H9 (cell line): ENCODE results near the gene CDH22. TPM values are rescaled to one million over a fixed set of nuclear protein-coding genes. Genes with fewer than 3 reads are reported as not detected.
A peak's percentile ranks its signal among the peaks of the same experiment; 100 is the strongest.

ENCODE experiments used
- DNase-seq: peaks from one replicate; pipeline ENCODE4 v3.0.0-alpha.2; 2017
- H2AFZ ChIP-seq: one replicate; pipeline ENCODE4 v1.6.1; 2013; ENCODE audit warnings: mild to moderate bottlenecking, low read length, control low read depth, moderate library complexity
- H2AK5ac ChIP-seq: 2 replicates; pipeline ENCODE4 v1.6.1; 2013; ENCODE audit warnings: low read length, control low read depth, mixed read lengths; ENCODE audit not compliant: insufficient read length
- H2BK120ac ChIP-seq: one replicate; pipeline ENCODE4 v1.6.1; 2013; ENCODE audit warnings: low read depth, mild to moderate bottlenecking, low read length, control low read depth, inconsistent platforms; ENCODE audit not compliant: poor library complexity, severe bottlenecking
- H2BK12ac ChIP-seq: 2 replicates; pipeline ENCODE4 v1.6.1; 2013; ENCODE audit warnings: low read length, control low read depth, mixed read lengths, low read depth; ENCODE audit not compliant: insufficient read length
- H2BK15ac ChIP-seq: 2 replicates; pipeline ENCODE4 v1.6.1; 2013; ENCODE audit warnings: low read depth, low read length, control low read depth
- H2BK20ac ChIP-seq: one replicate; pipeline ENCODE4 v1.6.1; 2013; ENCODE audit warnings: low read depth, mild to moderate bottlenecking, low read length, control low read depth, inconsistent platforms; ENCODE audit not compliant: poor library complexity, severe bottlenecking
- H2BK5ac ChIP-seq: 2 replicates; pipeline ENCODE4 v1.6.1; 2013; ENCODE audit warnings: low read length, control low read depth, mixed read lengths; ENCODE audit not compliant: insufficient read length
- H3K14ac ChIP-seq: 2 replicates; pipeline ENCODE4 v1.6.1; 2013; ENCODE audit warnings: low read length, control low read depth; ENCODE audit not compliant: insufficient read depth
- H3K18ac ChIP-seq: 2 replicates; pipeline ENCODE4 v1.6.1; 2013; ENCODE audit warnings: low read depth, mild to moderate bottlenecking, mixed read lengths, low read length, control low read depth; ENCODE audit not compliant: insufficient read length
- H3K23ac ChIP-seq: 2 replicates; pipeline ENCODE4 v1.6.1; 2013; ENCODE audit warnings: low read length, control low read depth, mixed read lengths, low read depth; ENCODE audit not compliant: insufficient read length
- H3K23me2 ChIP-seq: 2 replicates; pipeline ENCODE4 v1.6.1; 2013; ENCODE audit warnings: low read depth, mild to moderate bottlenecking, mixed read lengths, low read length, control low read depth; ENCODE audit not compliant: insufficient read length, poor library complexity, severe bottlenecking
- H3K27ac ChIP-seq: 2 replicates; pipeline ENCODE4 v1.5.1; 2013; ENCODE audit warnings: low read length, control low read depth, mixed read lengths, low read depth; ENCODE audit not compliant: insufficient read length
- H3K27me3 ChIP-seq: 2 replicates; pipeline ENCODE4 v1.6.1; 2013; ENCODE audit warnings: low read length, control low read depth, inconsistent platforms; ENCODE audit not compliant: insufficient read depth
- H3K4ac ChIP-seq: 2 replicates; pipeline ENCODE4 v1.6.1; 2013; ENCODE audit warnings: low read depth, mild to moderate bottlenecking, control low read depth, inconsistent platforms, low read length, moderate library complexity
- H3K4me1 ChIP-seq: 2 replicates; pipeline ENCODE4 v1.6.1; 2013; ENCODE audit warnings: low read length, control low read depth, inconsistent platforms; ENCODE audit not compliant: insufficient read depth
- H3K4me2 ChIP-seq: 2 replicates; pipeline ENCODE4 v1.6.1; 2013; ENCODE audit warnings: low read length, control low read depth, mixed read lengths; ENCODE audit not compliant: insufficient read length, insufficient read depth
- H3K56ac ChIP-seq: 2 replicates; pipeline ENCODE4 v1.6.1; 2013; ENCODE audit warnings: low read depth, mild to moderate bottlenecking, mixed read lengths, low read length, control low read depth; ENCODE audit not compliant: insufficient read length
- H3K79me1 ChIP-seq: 2 replicates; pipeline ENCODE4 v1.6.1; 2013; ENCODE audit warnings: low read depth, mild to moderate bottlenecking, moderate library complexity, low read length, control low read depth, inconsistent platforms; ENCODE audit not compliant: insufficient read depth, poor library complexity, severe bottlenecking
- H3K79me2 ChIP-seq: 2 replicates; pipeline ENCODE4 v1.6.1; 2013; ENCODE audit warnings: low read length, control low read depth, inconsistent platforms; ENCODE audit not compliant: insufficient read depth
- H3K9ac ChIP-seq: 2 replicates; pipeline ENCODE4 v1.6.1; 2013; ENCODE audit warnings: low read length, control low read depth, mixed read lengths; ENCODE audit not compliant: insufficient read length; ENCODE audit errors: extremely low read depth
- H3K9me3 ChIP-seq: one replicate; pipeline ENCODE4 v1.6.1; 2013; ENCODE audit warnings: low read depth, low read length, inconsistent platforms; ENCODE audit not compliant: control insufficient read depth
- H3T11ph ChIP-seq: one replicate; pipeline ENCODE4 v1.6.1; 2013; ENCODE audit warnings: mild to moderate bottlenecking, low read length, control low read depth, inconsistent platforms
- H4K20me1 ChIP-seq: one replicate; pipeline ENCODE4 v1.6.1; 2013; ENCODE audit not compliant: control insufficient read depth, insufficient read length, insufficient read depth
- H4K5ac ChIP-seq: 2 replicates; pipeline ENCODE4 v1.6.1; 2013; ENCODE audit warnings: low read depth, mild to moderate bottlenecking, mixed read lengths, low read length, control low read depth; ENCODE audit not compliant: insufficient read length
- H4K8ac ChIP-seq: replicated peaks from 2 replicates; pipeline ENCODE4 v1.6.1; 2013; ENCODE audit warnings: low read length, control low read depth, mixed read lengths, low read depth; ENCODE audit not compliant: insufficient read length
- H4K91ac ChIP-seq: 2 replicates; pipeline ENCODE4 v1.6.1; 2013; ENCODE audit warnings: low read depth, mild to moderate bottlenecking, moderate library complexity, mixed read lengths, low read length, control low read depth; ENCODE audit not compliant: insufficient read length
- H3K27ac Mint-ChIP-seq, 3 experiments: 2 replicates in 2 of 3; 3 replicates in 1 of 3; pipeline ENCODE4 v1.8.0; 2020 to 2021; ENCODE audit warnings: mixed read lengths in 3 of 3, mild to moderate bottlenecking in 1 of 3, moderate library complexity in 1 of 3
- H3K27me3 Mint-ChIP-seq: 2 replicates; pipeline ENCODE4 v1.8.0; 2021; ENCODE audit warnings: low read depth, mild to moderate bottlenecking, moderate library complexity, mixed read lengths
- H3K36me3 Mint-ChIP-seq, 3 experiments: 2 replicates in 2 of 3; 3 replicates in 1 of 3; pipeline ENCODE4 v1.8.0; 2020 to 2021; ENCODE audit warnings: low read depth in 3 of 3, mixed read lengths in 3 of 3; ENCODE audit not compliant: insufficient read depth in 1 of 3
- H3K4me1 Mint-ChIP-seq, 2 experiments: 2 replicates each; pipeline ENCODE4 v1.8.0; 2020; ENCODE audit warnings: mixed read lengths in 2 of 2
- H3K4me3 Mint-ChIP-seq, 2 experiments: 2 replicates in 1 of 2; 3 replicates in 1 of 2; pipeline ENCODE4 v1.8.0; 2020 to 2021; ENCODE audit warnings: mild to moderate bottlenecking in 2 of 2, mixed read lengths in 2 of 2, moderate library complexity in 1 of 2
- H3K9me3 Mint-ChIP-seq, 2 experiments: 2 replicates in 1 of 2; 3 replicates in 1 of 2; pipeline ENCODE4 v1.8.0; 2020; ENCODE audit warnings: mild to moderate bottlenecking in 2 of 2, mixed read lengths in 2 of 2, moderate library complexity in 1 of 2
- CTCF ChIP-seq: fragments of 200-600 bp; sonication (generic); conservative IDR thresholded peaks from 3 replicates; pipeline ENCODE4 v1.8.0; 2021; ENCODE audit warnings: antibody characterized with exemption, mild to moderate bottlenecking
- WGBS: extraction: QIAGEN DNeasy Blood & Tissue Kit; methylation state at CpG from one replicate; pipeline ENCODE4 v1.1.7; 2013; ENCODE audit warnings: missing lambda C conversion rate, low lambda C conversion rate, mixed read lengths; ENCODE audit not compliant: insufficient read length; ENCODE audit errors: extremely low coverage; 5-methylcytosine and 5-hydroxymethylcytosine counted together
- total RNA-seq: library from RNA; stranded (reverse); gene quantifications from 2 replicates; pipeline ENCODE4 v1.2.1, GENCODE V29; 2021

CDH22 gene
- total RNA-seq, 1 experiment from 2014 or later, result not detected

GRCh38 chr20:46282669-46283068, 25.6 kb downstream of the CDH22 start:
- Histone ChIP-seq H3K23ac (no peak overlapping the region), H3K56ac (no peak overlapping the region), H2BK5ac (no peak overlapping the region), H3K79me1 (no peaks in the 10 kb centered on the region), H3K27ac (no peak overlapping the region), H3K23me2 (no peaks in the 10 kb centered on the region), H3K4me2 (no peak overlapping the region), H2BK120ac (no peak overlapping the region), H3K4me1 (no peaks in the 10 kb centered on the region), H3K79me2 (no peaks in the 10 kb centered on the region), H4K5ac (no peak overlapping the region), H3K27me3 (no peaks in the 10 kb centered on the region), H3K9ac (no peak overlapping the region), H2BK15ac (no peak overlapping the region), H3K18ac (peak overlapping the region; percentile 51), H3T11ph (no peak overlapping the region), H2BK12ac (no peak overlapping the region), H2AK5ac (no peak overlapping the region), H3K14ac (peak overlapping the region; percentile 35; the same call in 1 of the 2 replicates), H2AFZ (no peak overlapping the region), H4K8ac (no peak overlapping the region), H3K4ac (no peak overlapping the region), H4K20me1 (no peaks in the 10 kb centered on the region), H4K91ac (no peak overlapping the region), H2BK20ac (no peak overlapping the region), H3K9me3 (no peaks in the 10 kb centered on the region)
- Mint-ChIP-seq H3K4me1 (peaks cover 15 to 26% of the 10 kb centered on the region in 2 experiments), H3K27ac (no peak overlapping the region), H3K36me3 (no peaks in the 10 kb centered on the region), H3K9me3 (no peaks in the 10 kb centered on the region), H3K4me3 (no peak overlapping the region), H3K27me3 (peaks cover 26% of the 10 kb centered on the region)
- no peak for TF ChIP-seq CTCF
- DNase-seq, result no peak
- no CpG with 5 or more reads among the region's 11 CpGs for WGBS
